K562 (cell line): ENCODE results near the gene HSD17B10. TPM values are rescaled to one million over a fixed set of nuclear protein-coding genes. Genes with fewer than 3 reads are reported as not detected.

Experiments used
- ATAC-seq: fragments of 200-7000 bp; cut with Tn5 transposase; 3 replicates; pipeline ENCODE4 v1.9.1; 2020; ENCODE audit warnings: moderate library complexity
- BruUV-seq: library from RNA; stranded (reverse); fragments of 400-500 nt; replicated peaks from 2 replicates; lab custom pipeline; 2021; lab: Mats Ljungman, UMichigan
- CTCF ChIA-PET: fragments of 300-600 bp; formaldehyde crosslinking; extraction: SDS; loops from one replicate; lab custom pipeline; 2021; ENCODE audit warnings: low intra/inter-chr PET ratio; lab: Yijun Ruan, JAX
- POLR2A ChIA-PET: fragments of 300-600, 350-650 bp; sonication (Branson Sonifier 250); formaldehyde crosslinking; extraction: SDS; loops from one replicate; lab custom pipeline; 2021; ENCODE audit warnings: antibody characterized with exemption, inconsistent platforms; lab: Yijun Ruan, JAX
- DNase-seq, 4 experiments: peaks; one replicate each; pipeline versions ENCODE4 v3.0.0 to v3.0.0-alpha.2; 2011 to 2018; ENCODE audit warnings: low spot score in 3 of 4, mixed read lengths in 3 of 4; ENCODE audit errors: extremely low read depth in 1 of 4
- FAIRE-seq: peaks from 2 replicates; lab custom pipeline; 2011; peaks lifted over from hg19 to GRCh38; lab: Jason Lieb, UNC
- H2AFZ ChIP-seq: 2 replicates; pipeline ENCODE4 v1.6.0; 2011; ENCODE audit warnings: low read depth, low read length, control low read depth, inconsistent platforms
- H3K27ac ChIP-seq: fragments of 200-600 bp; 3 replicates; pipeline ENCODE4 v1.8.0; 2011; ENCODE audit warnings: low read depth, mild to moderate bottlenecking, control low read depth, inconsistent platforms, low read length, moderate library complexity, mixed read lengths; ENCODE audit errors: extremely low read depth
- H3K27me3 ChIP-seq, 2 experiments: fragments of 300-600 bp in 1 of 2; 2 replicates in 1 of 2; 3 replicates in 1 of 2; pipeline versions ENCODE4 v1.6.0 to v1.8.0; 2011; ENCODE audit warnings: inconsistent platforms in 2 of 2, low read length in 2 of 2, mild to moderate bottlenecking in 1 of 2, mixed read lengths in 1 of 2, moderate library complexity in 1 of 2; ENCODE audit not compliant: control insufficient read depth in 2 of 2, insufficient read depth in 2 of 2
- H3K36me3 ChIP-seq: fragments of 300-600 bp; 3 replicates; pipeline ENCODE4 v1.8.0; 2011; ENCODE audit warnings: mild to moderate bottlenecking, low read length, inconsistent platforms; ENCODE audit not compliant: control insufficient read depth, insufficient read depth
- H3K4me1 ChIP-seq, 2 experiments: fragments of 200-600 bp in 1 of 2; replicated peaks in 1 of 2; 2 replicates in 1 of 2; 3 replicates in 1 of 2; pipeline versions ENCODE4 v1.5.1 to v1.8.0; 2011; ENCODE audit warnings: inconsistent platforms in 2 of 2, low read length in 2 of 2, mild to moderate bottlenecking in 1 of 2, mixed read lengths in 1 of 2, moderate library complexity in 1 of 2; ENCODE audit not compliant: control insufficient read depth in 2 of 2, insufficient read depth in 2 of 2
- H3K4me2 ChIP-seq: 2 replicates; pipeline ENCODE4 v1.6.1; 2011; ENCODE audit warnings: low read length, control low read depth, inconsistent platforms, mixed read lengths; ENCODE audit not compliant: insufficient read depth
- H3K4me3 ChIP-seq: fragments of 200-600 bp; sonication (generic), shearing (Covaris generic); 2 replicates; pipeline ENCODE4 v1.5.1; 2016; ENCODE audit warnings: control low read depth, inconsistent platforms
- H3K79me2 ChIP-seq: fragments of 200-600 bp; 3 replicates; pipeline ENCODE4 v1.8.0; 2011; ENCODE audit warnings: low read length, inconsistent platforms; ENCODE audit not compliant: control insufficient read depth, insufficient read depth
- H3K9ac ChIP-seq, 2 experiments: 2 replicates each; pipeline versions ENCODE4 v1.6.0 to v1.6.1; 2011; ENCODE audit warnings: low read depth in 2 of 2, low read length in 2 of 2, control low read depth in 1 of 2, inconsistent platforms in 1 of 2, mild to moderate bottlenecking in 1 of 2, mixed read lengths in 1 of 2; ENCODE audit not compliant: insufficient read depth in 1 of 2
- H3K9me1 ChIP-seq: one replicate; pipeline ENCODE4 v1.6.0; 2011; ENCODE audit warnings: inconsistent platforms, mild to moderate bottlenecking, low read length, moderate library complexity; ENCODE audit not compliant: control insufficient read depth, insufficient read depth
- H3K9me3 ChIP-seq: replicated peaks from 2 replicates; pipeline ENCODE4 v1.5.1; 2011; ENCODE audit warnings: low read depth, low read length, inconsistent platforms; ENCODE audit not compliant: control insufficient read depth, insufficient read depth
- H4K20me1 ChIP-seq: replicated peaks from 2 replicates; pipeline ENCODE4 v1.6.1; 2011; ENCODE audit warnings: low read length, inconsistent platforms, mixed read lengths; ENCODE audit not compliant: control insufficient read depth, insufficient read depth
- CSDE1 ChIP-seq, 2 experiments: fragments of 450-650 bp; IDR thresholded peaks; 2 replicates each; pipeline ENCODE4 v1.6.1; 2016; ENCODE audit warnings: mild to moderate bottlenecking in 1 of 2
- CTCF ChIP-seq, 3 experiments: IDR thresholded peaks in 2 of 3; conservative IDR thresholded peaks in 1 of 3; 2 replicates each; pipeline ENCODE4 v1.5.1; 2011 to 2012; ENCODE audit warnings: low read length in 3 of 3, mild to moderate bottlenecking in 3 of 3, control low read depth in 2 of 3, improper control_type of control experiment in 1 of 3, inconsistent platforms in 1 of 3, low read depth in 1 of 3, mixed read lengths in 1 of 3, moderate library complexity in 1 of 3; ENCODE audit not compliant: insufficient read depth in 2 of 3
- KHSRP ChIP-seq: fragments of 450-650 bp; IDR thresholded peaks from 2 replicates; pipeline ENCODE4 v1.6.1; 2017
- NEUROD1 ChIP-seq: fragments of 150-350 bp; IDR thresholded peaks from 2 replicates; pipeline ENCODE4 v1.6.1; 2014; ENCODE audit warnings: borderline replicate concordance, low read length, low read depth; ENCODE audit not compliant: partially characterized antibody
- NFATC3 ChIP-seq: fragments of 450-650 bp; IDR thresholded peaks from 2 replicates; pipeline ENCODE4 v1.6.1; 2017; ENCODE audit warnings: mild to moderate bottlenecking
- PYGO2 ChIP-seq: fragments of 450-650 bp; IDR thresholded peaks from 2 replicates; pipeline ENCODE4 v1.6.1; 2016; ENCODE audit warnings: mild to moderate bottlenecking, missing genetic modification characterization, moderate library complexity, missing compliant biosample characterization
- RB1 ChIP-seq: fragments of 450-650 bp; IDR thresholded peaks from 2 replicates; pipeline ENCODE4 v1.6.1; 2017; ENCODE audit warnings: low read depth, mild to moderate bottlenecking
- RBFOX2 ChIP-seq: fragments of 200-400 bp; formaldehyde crosslinking; IDR thresholded peaks from 2 replicates; pipeline ENCODE4 v1.6.1; 2017; ENCODE audit warnings: low read depth, mild to moderate bottlenecking, low read length, moderate library complexity
- STAT5B ChIP-seq: fragments of 250-450 bp; sonication (Bioruptor Pico); IDR thresholded peaks from 2 replicates; pipeline ENCODE4 v1.8.0; 2021; ENCODE audit warnings: mild to moderate bottlenecking, inconsistent platforms
- TBP ChIP-seq: optimal IDR thresholded peaks from 2 replicates; pipeline ENCODE3; 2011; ENCODE audit warnings: low read depth, low read length, improper control_type of control experiment
- ZNF140 ChIP-seq: fragments of 250-450 bp; sonication (Bioruptor Pico); IDR thresholded peaks from 2 replicates; pipeline ENCODE4 v1.8.0; 2021; ENCODE audit warnings: moderate library complexity, mild to moderate bottlenecking, inconsistent platforms
- ZNF561 ChIP-seq: fragments of 450-650 bp; formaldehyde crosslinking; conservative IDR thresholded peaks from 2 replicates; pipeline ENCODE4 v1.4.0; 2020; ENCODE audit warnings: mild to moderate bottlenecking, moderate library complexity
- WGBS: fragments of 100-300 bp; shearing (Covaris generic); methylation state at CpG from one replicate; pipeline ENCODE4 v1.1.6; 2016; ENCODE audit warnings: low coverage, mixed read lengths; ENCODE audit not compliant: insufficient coverage; ENCODE audit errors: missing lambda C conversion rate; 5-methylcytosine and 5-hydroxymethylcytosine counted together
- in situ Hi-C: fragments of 300-500 bp; cut with MboI; formaldehyde crosslinking; loops from 4 replicates; pipeline ENCODE4 v1.15.0; 2018; ENCODE audit warnings: inconsistent platforms, mixed read lengths
- intact Hi-C: fragments of 100-400 bp; cut with micrococcal nuclease; formaldehyde crosslinking; loops from 2 replicates; pipeline ENCODE4 v1.14.2; 2022
- polyA plus RNA-seq, 8 experiments: library from polyadenylated mRNA; depleted of rRNA in 4 of 8; stranded (reverse) in 5 of 8; unstranded in 3 of 8; fragments of >200 nt; fragmentation: Nextera tagmentation in 2 of 8; fragmentation: Illumina TruSeq in 1 of 8; extraction: Ambion mirVana in 2 of 8; extraction: Trizol in 1 of 8; gene quantifications; 2 replicates each; pipeline versions ENCODE4 v1.2.1 to v1.2.3, GENCODE V29; 2011 to 2014; ENCODE audit warnings: inconsistent platforms in 1 of 8, missing spikeins in 1 of 8
- total RNA-seq, 7 experiments: library from RNA; depleted of rRNA in 6 of 7; stranded (reverse); fragments of >200 nt in 6 of 7; fragmentation: Illumina TruSeq in 2 of 7; extraction: Trizol in 2 of 7; gene quantifications; 2 replicates each; pipeline versions ENCODE4 v1.2.1 to v1.2.3, GENCODE V29; 2011 to 2021; ENCODE audit warnings: low replicate concordance in 1 of 7
- TF ChIP-seq, protein P1 (sequence below), 2 experiments: fragments of 450-650 bp in 1 of 2; sonication (generic) in 1 of 2; formaldehyde crosslinking; conservative IDR thresholded peaks; 2 replicates each; pipeline versions ENCODE4 v1.4.0 to v1.8.1; 2020 to 2022; ENCODE audit warnings: mild to moderate bottlenecking in 1 of 2, missing genetic modification reagents in 1 of 2

The HSD17B10 gene
- total and polyA plus RNA-seq, 9 of the 15 experiments (the other 6 are each of a cell fraction or from before 2014, with no cell fraction given) = 45.3 to 221 (median 186) TPM

GRCh38 chrX:53481816-53482465, 47.8 kb upstream of the HSD17B10 start:
- ChIA-PET POLR2A (interaction anchor here (0.6 to 0.9 kb wide), 3 partner anchors 24 to 284 kb away, joined by 3 read pairs; no protein-coding TSS in a partner anchor), CTCF (no interaction called here)
- Histone ChIP-seq H3K9me1 (no peaks in the 10 kb centered on the region), H3K36me3 (no peaks in the 10 kb centered on the region), H3K27me3 (no peaks in the 10 kb centered on the region), H2AFZ (no peak overlapping the region), H3K79me2 (no peaks in the 10 kb centered on the region), H3K4me1 (no peaks in the 10 kb centered on the region), H3K27ac (no peak overlapping the region), H3K4me2 (no peak overlapping the region), H3K9me3 (no peaks in the 10 kb centered on the region), H3K9ac (no peak overlapping the region), H4K20me1 (no peaks in the 10 kb centered on the region), H3K4me3 (no peak overlapping the region)
- FAIRE-seq (peak; percentile 37), ATAC-seq (peak; percentile 64), DNase-seq (peak; percentile 10 to 59 (median 18))
- WGBS = 0% methylated on average over 2 of the region's 2 CpGs
- BruUV-seq = no TSS peak
- in situ Hi-C loops (no loop called here), intact Hi-C loops (loop anchor here (5.0 kb wide), 1 partner anchor 165 kb away; no protein-coding TSS in a partner anchor)
- TF ChIP-seq, protein P1, sequence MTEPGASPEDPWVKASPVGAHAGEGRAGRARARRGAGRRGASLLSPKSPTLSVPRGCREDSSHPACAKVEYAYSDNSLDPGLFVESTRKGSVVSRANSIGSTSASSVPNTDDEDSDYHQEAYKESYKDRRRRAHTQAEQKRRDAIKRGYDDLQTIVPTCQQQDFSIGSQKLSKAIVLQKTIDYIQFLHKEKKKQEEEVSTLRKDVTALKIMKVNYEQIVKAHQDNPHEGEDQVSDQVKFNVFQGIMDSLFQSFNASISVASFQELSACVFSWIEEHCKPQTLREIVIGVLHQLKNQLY (CRISPR knock-in tag; conservative IDR thresholded peaks at IDR 0.05) = no peak
- TF ChIP-seq TBP (no peak), RBFOX2 (no peak), NEUROD1 (no peak), CTCF (IDR thresholded peaks at IDR 0.05 in 2 of 3, conservative IDR thresholded peaks at IDR 0.05 in 1 of 3; ENCODE audit: insufficient read depth in 2 of 3, low read depth in 1 of 3, low read length in 3 of 3) (peak; percentile 55 to 59 (median 59)), ZNF561 (no peak), PYGO2 (tag) (no peak), KHSRP (no peak), RB1 (no peak), CSDE1 (IDR thresholded peaks at IDR 0.05) (no peak), STAT5B (no peak), ZNF140 (CRISPR knock-in tag) (no peak), NFATC3 (no peak)
